ENCODE measurements around the gene ADGRG1. TPM values are rescaled to one million over a fixed set of nuclear protein-coding genes. Genes with fewer than 3 reads are reported as not detected.
A peak's percentile ranks its signal among the peaks of the same experiment; 100 is the strongest.

The ADGRG1 gene
- total RNA-seq, 3 donors from 2014 or later (not counting 1 experiment from before 2014, with no cell fraction given), result 830 to 949 (median 858) TPM

- no peak overlapping the region for H3K27ac ChIP-seq (ENCODE audit: low read length)
Observed at GRCh38 chr16:57664662-57665025, 36.2 kb downstream of the ADGRG1 start.

GRCh38 chr16:57665541-57665940 lies 37.1 kb downstream of the ADGRG1 start:
- ATAC-seq, result no peak
- Histone ChIP-seq H3K27ac (ENCODE audit: low read length) (no peak overlapping the region), H3K4me3 (ENCODE audit: low read length) (no peak overlapping the region), H3K9me3 (ENCODE audit: control insufficient read depth, insufficient read depth, low read length) (no peaks in the 10 kb centered on the region), H3K36me3 (ENCODE audit: control insufficient read depth, insufficient read depth, low read length) (peaks cover 53% of the 10 kb centered on the region), H3K27me3 (ENCODE audit: control insufficient read depth, insufficient read depth, low read length) (no peaks in the 10 kb centered on the region), H3K4me1 (ENCODE audit: control insufficient read depth, insufficient read depth, low read length) (peaks cover 62% of the 10 kb centered on the region)
- H3K36me3 Mint-ChIP-seq, result peaks cover 13% of the 10 kb centered on the region
- 95% methylated on average over 2 of the region's 4 CpGs for WGBS (ENCODE audit: insufficient coverage)
- intact Hi-C loops (cut with micrococcal nuclease), result loop anchor here (5.0 to 10.0 kb wide), 2 partner anchors 147 to 339 kb away; partner anchors contain the start of genes USB1 and ZNF319
- H3K4me3 Mint-ChIP-seq, result no peak overlapping the region
- DNase-seq, result no peak
- H3K9me3 Mint-ChIP-seq, result no peaks in the 10 kb centered on the region
- H3K27ac Mint-ChIP-seq, result peak overlapping the region; percentile 97 to 98
- H3K27me3 Mint-ChIP-seq (ENCODE audit: low read depth in 2 of 2), result no peaks in the 10 kb centered on the region
- peaks cover 44 to 67% of the 10 kb centered on the region in 2 donors for H3K4me1 Mint-ChIP-seq
- no peak for TF ChIP-seq CTCF (IDR thresholded peaks at IDR 0.05)

More at GRCh38 chr16:57664662-57665025, 36.2 kb downstream of the ADGRG1 start:
- H3K4me1 Mint-ChIP-seq, result peaks cover 44 to 73% of the 10 kb centered on the region in 2 donors
- Histone ChIP-seq H3K4me1 (ENCODE audit: control insufficient read depth, insufficient read depth, low read length) (peaks cover 55% of the 10 kb centered on the region), H3K27me3 (ENCODE audit: control insufficient read depth, insufficient read depth, low read length) (no peaks in the 10 kb centered on the region), H3K9me3 (ENCODE audit: control insufficient read depth, insufficient read depth, low read length) (no peaks in the 10 kb centered on the region), H3K4me3 (ENCODE audit: low read length) (no peak overlapping the region), H3K36me3 (ENCODE audit: control insufficient read depth, insufficient read depth, low read length) (peaks cover 62% of the 10 kb centered on the region)
- ATAC-seq, result no peak
- WGBS (ENCODE audit: insufficient coverage), result 97% methylated on average over 6 of the region's 6 CpGs
- intact Hi-C loops (cut with micrococcal nuclease), result loop anchor here (5.0 to 10.0 kb wide), 2 partner anchors 148 to 340 kb away; partner anchors contain the start of genes USB1 and ZNF319
- no peak for DNase-seq
- peak overlapping the region; percentile 38 for H3K4me3 Mint-ChIP-seq
- H3K27ac Mint-ChIP-seq, result peak overlapping the region; percentile 97 to 98
- no peaks in the 10 kb centered on the region for H3K9me3 Mint-ChIP-seq
- peaks cover 13% of the 10 kb centered on the region for H3K36me3 Mint-ChIP-seq
- no peaks in the 10 kb centered on the region for H3K27me3 Mint-ChIP-seq (ENCODE audit: low read depth in 2 of 2)
- TF ChIP-seq CTCF (IDR thresholded peaks at IDR 0.05), result no peak

- DNase-seq (no peak), ATAC-seq (no peak)
- no peak overlapping the region for H3K4me3 ChIP-seq (ENCODE audit: low read length)
- peaks cover 62% of the 10 kb centered on the region for H3K4me1 ChIP-seq (ENCODE audit: control insufficient read depth, insufficient read depth, low read length)
- no peaks in the 10 kb centered on the region for H3K9me3 Mint-ChIP-seq
- H3K27me3 Mint-ChIP-seq (ENCODE audit: low read depth in 2 of 2), result no peaks in the 10 kb centered on the region
- H3K27ac ChIP-seq (ENCODE audit: low read length), result peak overlapping the region; percentile 73
- no peaks in the 10 kb centered on the region for H3K9me3 ChIP-seq (ENCODE audit: control insufficient read depth, insufficient read depth, low read length)
- 86% methylated on average over 11 of the region's 11 CpGs for WGBS (ENCODE audit: insufficient coverage)
- no peak overlapping the region for H3K4me3 Mint-ChIP-seq
- peaks cover 46 to 66% of the 10 kb centered on the region in 2 donors for H3K4me1 Mint-ChIP-seq
- no peak for TF ChIP-seq CTCF (IDR thresholded peaks at IDR 0.05)
- intact Hi-C loops (cut with micrococcal nuclease), result loop anchor here (2.0 to 10.0 kb wide), 4 partner anchors 18 to 338 kb away; partner anchors contain the start of genes KATNB1, USB1 and ZNF319
- H3K36me3 ChIP-seq (ENCODE audit: control insufficient read depth, insufficient read depth, low read length), result peaks cover 43% of the 10 kb centered on the region
- H3K27ac Mint-ChIP-seq, result peak overlapping the region; percentile 97 to 98
- H3K27me3 ChIP-seq (ENCODE audit: control insufficient read depth, insufficient read depth, low read length), result no peaks in the 10 kb centered on the region
- peaks cover 13% of the 10 kb centered on the region for H3K36me3 Mint-ChIP-seq
Observed at GRCh38 chr16:57666353-57667047, 38.1 kb downstream of the ADGRG1 start.
